Measurements from ENCODE around the gene PTPRO. TPM values are rescaled to one million over a fixed set of nuclear protein-coding genes. Genes with fewer than 3 reads are reported as not detected.

PTPRO gene
- total RNA-seq, 4 donors from 2014 or later: 0.52 to 5.0 (median 1.0) TPM

GRCh38 chr12:15634010-15634683, 311.8 kb downstream of the PTPRO start:
- Histone ChIP-seq H3K4me3 (no peak overlapping the region), H3K36me3 (peaks cover 0 to 10% (median 3%) of the 10 kb centered on the region in 4 donors), H3K27me3 (no peaks in the 10 kb centered on the region), H3K9me3 (no peaks in the 10 kb centered on the region), H3K27ac (replicated peaks in 1 of 4) (no peak overlapping the region), H3K4me1 (peaks cover 15 to 24% (median 23%) of the 10 kb centered on the region in 4 donors)
- intact Hi-C loops (cut with DNase I): no loop called here
- DNase-seq (ENCODE audit: extremely low spot score): no peak
- 88% methylated on average over 4 of the region's 4 CpGs for WGBS
- TF ChIP-seq POLR2A (IDR thresholded peaks at IDR 0.05; ENCODE audit: low read depth) (no peak), POLR2AphosphoS5 (IDR thresholded peaks at IDR 0.05) (no peak), EP300 (IDR thresholded peaks at IDR 0.05) (no peak)
- TF ChIP-seq, protein P1, sequence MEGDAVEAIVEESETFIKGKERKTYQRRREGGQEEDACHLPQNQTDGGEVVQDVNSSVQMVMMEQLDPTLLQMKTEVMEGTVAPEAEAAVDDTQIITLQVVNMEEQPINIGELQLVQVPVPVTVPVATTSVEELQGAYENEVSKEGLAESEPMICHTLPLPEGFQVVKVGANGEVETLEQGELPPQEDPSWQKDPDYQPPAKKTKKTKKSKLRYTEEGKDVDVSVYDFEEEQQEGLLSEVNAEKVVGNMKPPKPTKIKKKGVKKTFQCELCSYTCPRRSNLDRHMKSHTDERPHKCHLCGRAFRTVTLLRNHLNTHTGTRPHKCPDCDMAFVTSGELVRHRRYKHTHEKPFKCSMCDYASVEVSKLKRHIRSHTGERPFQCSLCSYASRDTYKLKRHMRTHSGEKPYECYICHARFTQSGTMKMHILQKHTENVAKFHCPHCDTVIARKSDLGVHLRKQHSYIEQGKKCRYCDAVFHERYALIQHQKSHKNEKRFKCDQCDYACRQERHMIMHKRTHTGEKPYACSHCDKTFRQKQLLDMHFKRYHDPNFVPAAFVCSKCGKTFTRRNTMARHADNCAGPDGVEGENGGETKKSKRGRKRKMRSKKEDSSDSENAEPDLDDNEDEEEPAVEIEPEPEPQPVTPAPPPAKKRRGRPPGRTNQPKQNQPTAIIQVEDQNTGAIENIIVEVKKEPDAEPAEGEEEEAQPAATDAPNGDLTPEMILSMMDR (IDR thresholded peaks at IDR 0.05): no peak

- intact Hi-C loops (cut with DNase I): no loop called here
- H3K9me3 ChIP-seq: no peaks in the 10 kb centered on the region
- peaks cover 0 to 21% (median 17%) of the 10 kb centered on the region in 4 donors for H3K36me3 ChIP-seq
- H3K4me3 ChIP-seq: no peak overlapping the region
- no peak overlapping the region for H3K27ac ChIP-seq (replicated peaks in 1 of 4)
- no peak for DNase-seq (ENCODE audit: extremely low spot score)
- TF ChIP-seq POLR2A (IDR thresholded peaks at IDR 0.05; ENCODE audit: low read depth) (no peak), EP300 (IDR thresholded peaks at IDR 0.05) (no peak), POLR2AphosphoS5 (IDR thresholded peaks at IDR 0.05) (no peak)
- TF ChIP-seq, protein P1 (IDR thresholded peaks at IDR 0.05): no peak
- H3K4me1 ChIP-seq: peaks cover 2 to 3% (median 2%) of the 10 kb centered on the region in 4 donors
- H3K27me3 ChIP-seq: no peaks in the 10 kb centered on the region
- 93% methylated on average over 1 of the region's 1 CpG for WGBS
These were observed 314.0 kb downstream of the PTPRO start for GRCh38 chr12:15636060-15636890.

- H3K4me1 ChIP-seq: no peaks in the 10 kb centered on the region
- H3K36me3 ChIP-seq: peaks cover 0 to 23% (median 17%) of the 10 kb centered on the region in 4 donors
- no peak overlapping the region for H3K4me3 ChIP-seq
- WGBS: 89% methylated on average over 3 of the region's 3 CpGs
- no peak for DNase-seq (ENCODE audit: extremely low spot score)
- H3K27me3 ChIP-seq: no peaks in the 10 kb centered on the region
- intact Hi-C loops (cut with DNase I): no loop called here
- no peak for TF ChIP-seq POLR2AphosphoS5 (IDR thresholded peaks at IDR 0.05)
- TF ChIP-seq EP300 (IDR thresholded peaks at IDR 0.05): no peak
- TF ChIP-seq, protein P1 (IDR thresholded peaks at IDR 0.05): no peak
- TF ChIP-seq POLR2A (IDR thresholded peaks at IDR 0.05; ENCODE audit: low read depth): no peak
- H3K27ac ChIP-seq (replicated peaks in 1 of 4): no peak overlapping the region
- no peaks in the 10 kb centered on the region for H3K9me3 ChIP-seq
These were observed 315.9 kb downstream of the PTPRO start for GRCh38 chr12:15638231-15638630.

DNA sequence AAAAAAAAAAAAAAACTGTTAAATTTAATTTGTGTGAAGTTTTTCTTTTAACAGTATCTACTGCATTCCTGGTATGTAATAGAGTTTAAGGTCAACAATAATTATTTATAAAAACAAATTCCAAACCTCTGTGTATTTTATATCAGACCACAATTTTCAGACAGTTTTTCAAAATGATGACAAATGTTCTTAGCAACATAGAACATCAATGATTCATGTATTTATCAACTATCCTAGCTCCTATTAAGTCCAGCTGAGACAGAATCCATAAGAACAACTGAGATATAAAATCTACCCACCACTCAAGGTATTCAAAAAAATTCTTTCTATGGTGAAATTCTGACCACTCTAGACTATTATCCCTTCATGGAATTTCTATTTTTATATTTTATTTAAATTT, 322.4 kb downstream of the PTPRO start:
- Histone ChIP-seq H3K4me1 (no peaks in the 10 kb centered on the region), H3K36me3 (peaks cover 4 to 31% (median 20%) of the 10 kb centered on the region in 4 donors), H3K4me3 (no peak overlapping the region), H3K9me3 (no peaks in the 10 kb centered on the region), H3K27me3 (no peaks in the 10 kb centered on the region), H3K27ac (replicated peaks in 1 of 4) (no peak overlapping the region)
- TF ChIP-seq, protein P1 (IDR thresholded peaks at IDR 0.05): no peak
- TF ChIP-seq POLR2AphosphoS5 (IDR thresholded peaks at IDR 0.05) (no peak), EP300 (IDR thresholded peaks at IDR 0.05) (no peak), POLR2A (IDR thresholded peaks at IDR 0.05; ENCODE audit: low read depth) (no peak)
- intact Hi-C loops (cut with DNase I): no loop called here
- DNase-seq (ENCODE audit: extremely low spot score): no peak

All from esophagus muscularis mucosa (tissue), 4 donors.